Suppressor macrophage treated with lipopolysaccharide for 4 hours (primary cell): Measurements from ENCODE around the gene SPIN1.
A peak's percentile ranks its signal among the peaks of the same experiment; 100 is the strongest.

Experiments used
- DNase-seq: peaks from one replicate; pipeline ENCODE4 v3.0.0-alpha.2; 2020

Gene SPIN1

DNA sequence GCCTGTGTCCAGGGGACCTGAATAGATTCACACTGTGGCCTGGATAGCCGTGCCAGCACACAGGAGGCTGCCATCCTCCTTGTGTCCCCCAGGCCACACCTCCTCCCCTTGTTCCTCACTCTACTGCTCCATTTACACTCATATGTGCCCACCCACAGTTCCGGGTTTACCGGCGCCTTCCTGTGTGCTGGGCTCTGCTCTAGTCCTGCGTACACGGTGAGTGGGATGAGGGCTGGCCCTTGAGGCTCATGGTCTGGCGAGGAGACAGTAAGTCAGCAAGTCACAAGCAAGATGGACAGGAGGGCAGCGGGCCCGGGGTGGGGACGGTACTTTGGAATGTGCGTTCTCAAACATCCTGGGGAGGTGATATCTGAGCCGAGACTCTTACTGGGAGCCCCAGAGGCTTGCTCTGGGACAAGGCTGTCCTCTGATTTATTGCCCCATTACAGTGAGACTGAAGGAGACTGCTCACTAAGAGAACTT lies 114.3 kb downstream of the SPIN1 start:
- no peak for DNase-seq

DNA sequence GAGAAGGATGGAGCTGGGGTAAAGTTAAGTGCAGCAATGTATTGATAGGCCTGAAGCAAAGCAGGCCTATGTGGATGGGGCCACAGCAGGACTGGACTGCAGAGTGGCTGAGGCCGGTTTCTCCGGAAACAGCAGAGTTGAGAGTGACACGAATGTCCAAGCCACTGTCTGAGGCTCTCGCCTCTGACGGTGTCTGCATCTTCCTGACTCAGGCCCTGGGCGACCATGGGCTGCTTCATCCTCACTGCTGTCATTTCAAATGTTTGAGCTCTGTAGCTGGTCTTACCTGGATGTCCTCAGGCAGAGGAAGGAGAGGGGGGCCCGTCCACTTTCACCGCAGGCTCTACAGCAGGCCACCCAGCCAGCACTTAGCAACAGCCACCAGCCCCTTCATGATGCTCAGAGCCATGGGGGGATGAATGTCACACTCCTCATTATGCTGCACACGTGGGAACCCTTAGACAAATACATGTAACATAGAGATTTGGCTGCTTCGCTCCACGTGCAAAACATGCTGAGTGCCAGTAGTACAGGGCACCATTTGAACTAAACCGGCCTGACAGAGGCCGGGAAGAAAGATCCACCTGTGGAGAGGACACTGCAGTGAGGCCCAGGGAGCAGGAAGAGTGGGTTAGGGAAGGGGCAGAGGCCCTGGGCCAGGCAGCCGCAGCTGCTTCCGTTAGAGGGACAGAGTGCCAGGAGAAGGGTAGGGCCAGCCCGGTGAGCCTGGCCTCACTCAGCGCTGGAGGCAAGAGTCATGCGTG lies 115.0 kb downstream of the SPIN1 start:
- no peak for DNase-seq

DNA sequence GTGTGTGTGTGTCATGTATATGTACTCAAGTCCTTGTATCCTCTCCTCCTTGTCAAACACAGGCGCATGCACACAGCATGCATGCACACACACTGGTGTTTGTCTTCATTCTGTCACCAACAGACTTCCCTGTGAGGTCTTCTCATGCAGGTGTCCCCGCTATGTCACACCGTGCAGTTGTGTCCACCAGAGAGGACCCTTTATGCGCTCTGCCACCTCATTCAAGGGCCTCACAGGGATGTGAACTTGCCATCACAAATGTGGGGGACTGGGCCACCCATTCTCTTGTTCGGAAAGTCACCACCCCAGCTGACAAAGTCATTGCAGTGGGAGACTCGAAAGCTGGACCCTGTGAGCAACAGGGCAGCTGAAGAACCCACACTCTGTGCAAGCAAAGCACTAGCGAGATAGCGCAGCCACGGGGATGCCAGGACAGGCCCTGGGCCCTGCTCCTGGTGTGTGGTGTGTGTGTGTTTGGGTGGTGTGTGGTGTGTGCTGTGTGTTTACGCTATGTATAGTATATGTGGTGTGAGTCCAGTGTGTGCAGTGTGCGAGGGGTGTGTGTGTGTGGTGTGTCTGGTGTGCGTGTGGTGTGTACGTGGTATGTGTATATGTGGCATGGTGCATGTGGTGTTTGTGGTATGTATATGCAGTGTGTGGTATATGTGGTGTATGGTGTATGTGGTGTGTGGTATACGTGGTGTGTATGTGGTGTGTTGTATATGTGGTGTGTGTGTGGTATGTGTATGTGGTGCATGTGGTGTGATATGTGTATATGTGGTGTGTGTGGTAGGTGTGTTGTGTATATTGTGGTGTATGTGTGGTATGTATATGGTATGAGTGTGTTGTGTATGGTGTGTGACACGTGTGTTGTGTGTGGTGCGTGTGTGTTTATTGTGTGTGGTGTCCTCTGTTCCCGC lies 115.9 kb downstream of the SPIN1 start:
- no peak for DNase-seq

DNA sequence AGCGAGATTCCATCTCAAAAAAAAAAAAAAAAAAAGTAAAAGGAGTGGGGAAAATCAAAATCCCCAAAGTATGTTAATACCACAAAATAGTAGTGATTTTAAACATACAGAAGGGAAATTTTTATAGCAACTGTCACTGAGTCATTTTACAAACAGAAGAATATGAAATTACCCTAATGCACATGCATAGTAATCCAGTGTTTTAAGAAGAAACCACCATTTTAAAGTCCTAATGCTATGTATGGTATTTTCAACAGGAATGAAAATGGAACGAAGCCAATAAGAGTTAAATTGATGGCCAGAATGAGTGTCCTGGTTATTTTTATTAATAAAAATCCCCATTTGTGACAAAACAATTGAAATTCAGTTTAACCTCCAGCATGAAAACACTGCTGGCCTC lies 120.1 kb downstream of the SPIN1 start:
- DNase-seq, result no peak

DNA sequence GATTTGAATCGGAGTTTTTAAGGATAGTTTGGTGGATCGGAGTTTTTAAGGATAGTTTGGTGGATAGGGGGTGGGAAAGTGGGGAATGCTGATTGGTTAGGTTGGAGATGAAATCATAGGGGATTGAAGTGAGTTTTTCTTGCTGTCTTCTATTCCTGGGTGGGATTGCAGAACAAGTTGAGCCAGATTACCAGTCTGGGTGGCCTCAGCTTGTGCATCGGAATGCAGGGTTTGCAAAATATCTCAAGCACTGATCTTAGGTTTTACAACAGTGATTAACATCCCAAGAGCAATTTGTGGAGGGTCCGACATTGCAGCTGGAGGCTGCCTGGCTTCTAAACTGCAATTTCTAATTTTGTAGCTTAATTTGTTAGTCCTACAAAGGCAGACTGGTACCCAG lies 123.7 kb downstream of the SPIN1 start:
- no peak for DNase-seq

DNA sequence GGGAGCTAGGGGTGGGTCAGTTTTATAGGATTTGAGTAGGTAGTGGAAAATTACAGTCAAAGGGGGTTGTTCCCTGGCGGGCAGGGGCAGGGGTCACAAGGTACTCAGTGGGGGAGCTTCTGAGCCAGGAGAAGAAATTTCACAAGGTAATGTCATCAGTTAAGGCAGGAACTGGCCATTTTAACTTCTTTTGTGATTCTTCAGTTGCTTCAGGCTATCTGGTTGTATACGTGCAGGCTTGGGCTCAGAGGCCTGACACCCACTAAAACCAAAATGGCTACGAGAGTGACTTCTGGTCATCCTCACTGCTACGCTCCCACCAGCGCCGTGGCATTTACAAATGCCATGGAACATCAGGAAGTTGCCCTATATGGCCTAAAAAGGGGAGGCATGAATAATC lies 126.0 kb downstream of the SPIN1 start:
- no peak for DNase-seq

DNA sequence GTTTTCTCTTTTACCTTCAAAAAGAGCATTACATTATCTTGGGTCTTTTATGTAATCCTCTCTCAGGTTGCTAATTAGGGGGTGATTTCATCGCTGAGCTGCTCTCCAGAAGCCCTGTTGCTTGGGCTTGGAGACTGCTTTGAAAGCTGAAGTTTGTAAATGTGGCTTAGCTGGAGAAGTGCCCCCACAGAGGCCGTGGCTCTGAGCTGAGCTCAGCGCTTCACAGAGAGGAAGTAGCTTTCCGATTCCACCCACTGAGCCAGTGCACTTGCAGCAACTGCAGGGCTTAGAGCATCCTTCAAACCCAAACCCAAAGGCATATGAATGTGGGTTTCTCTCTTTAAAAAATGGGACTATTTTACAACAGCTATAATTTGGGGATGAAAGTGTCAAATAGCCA lies 133.1 kb downstream of the SPIN1 start:
- peak; percentile 53 for DNase-seq

DNA sequence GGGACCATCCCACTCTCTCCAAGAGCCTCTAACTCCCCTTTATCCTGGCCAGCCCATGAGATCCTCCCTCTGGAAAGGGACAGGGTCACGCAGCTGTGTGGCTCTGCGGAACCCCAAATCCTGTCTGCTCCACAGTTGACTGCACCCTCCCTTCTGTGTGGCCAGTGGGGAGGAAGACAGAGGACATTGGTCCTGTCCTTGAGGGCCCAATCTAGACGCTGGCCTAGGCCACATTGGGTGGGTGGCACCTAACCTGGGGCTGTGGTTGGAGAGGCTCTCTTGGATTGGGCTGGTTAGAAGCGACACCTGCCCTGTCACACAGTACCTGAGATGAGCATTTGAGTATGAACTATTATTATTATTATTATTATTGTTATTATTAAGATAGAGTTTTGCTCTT lies 134.1 kb downstream of the SPIN1 start:
- DNase-seq, result no peak

DNA sequence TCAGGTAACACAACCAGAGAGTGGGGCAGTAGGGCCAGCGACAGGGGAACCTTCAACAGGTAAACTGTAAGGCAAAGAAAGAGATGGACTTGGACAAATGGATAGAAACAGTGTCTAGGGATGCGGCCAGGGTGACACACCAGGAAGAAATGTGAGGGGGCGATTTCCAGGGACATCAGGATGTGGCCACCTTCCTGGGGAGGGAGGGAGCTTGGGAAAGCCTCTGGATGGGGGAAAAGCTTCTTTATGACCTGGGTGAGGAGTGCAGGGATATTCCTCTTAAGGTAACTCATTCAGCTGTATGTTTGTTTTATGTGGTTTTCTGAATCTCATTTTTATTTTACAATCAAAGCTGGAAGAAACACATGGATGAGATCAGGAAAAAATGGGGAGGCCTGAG lies 134.8 kb downstream of the SPIN1 start:
- no peak for DNase-seq

DNA sequence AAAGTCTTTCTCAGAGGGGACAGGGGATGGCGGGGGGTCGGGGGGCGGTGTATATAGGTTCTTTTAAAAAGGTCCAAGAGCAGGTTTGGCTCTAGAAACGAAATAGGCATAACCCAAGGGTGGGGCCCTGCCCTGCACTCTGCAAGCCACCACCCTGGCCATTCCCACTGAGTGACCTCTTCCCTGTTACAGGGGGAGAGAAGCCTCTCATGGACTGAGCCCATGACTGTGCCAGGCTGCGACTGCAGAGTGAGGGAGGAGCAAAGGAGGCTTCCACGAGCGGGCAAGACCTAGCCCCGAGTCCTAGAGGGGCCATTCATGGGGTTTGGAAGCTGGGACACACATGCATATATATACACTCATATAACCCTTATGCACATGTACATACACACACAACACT lies 136.7 kb downstream of the SPIN1 start:
- DNase-seq, result no peak

DNA sequence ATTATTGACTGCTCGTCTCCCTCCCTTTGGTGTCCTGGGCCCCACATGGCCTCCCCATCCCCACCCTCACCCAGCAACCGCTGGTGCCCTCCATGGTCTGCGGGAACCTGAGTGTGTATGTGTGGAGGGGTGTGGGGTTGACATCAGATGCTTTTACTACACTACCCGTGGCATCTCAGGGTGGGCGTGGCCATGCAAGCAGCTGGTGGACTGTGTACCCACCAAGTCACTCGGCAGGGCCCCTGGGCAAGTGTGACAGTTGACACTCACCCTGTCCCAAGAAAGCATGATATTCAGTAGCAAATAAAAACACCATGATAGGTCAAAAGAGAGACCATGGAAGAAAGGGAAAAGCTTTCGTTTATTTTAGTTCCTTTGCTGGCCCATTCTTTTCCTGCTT lies 139.4 kb downstream of the SPIN1 start:
- DNase-seq, result no peak
